AG08396 (cell line): ENCODE measurements around the gene UTS2R.
A peak's percentile ranks its signal among the peaks of the same experiment; 100 is the strongest.
"Not testable (repeated sequence)": the region's sequence is repeated elsewhere in the genome, so short reads cannot be mapped to it uniquely, and the experiment has no call there.

Experiments
- DNase-seq: peaks from one replicate; pipeline ENCODE4 v3.0.0; 2012; ENCODE audit warnings: low spot score, mixed read lengths

The UTS2R gene

DNA sequence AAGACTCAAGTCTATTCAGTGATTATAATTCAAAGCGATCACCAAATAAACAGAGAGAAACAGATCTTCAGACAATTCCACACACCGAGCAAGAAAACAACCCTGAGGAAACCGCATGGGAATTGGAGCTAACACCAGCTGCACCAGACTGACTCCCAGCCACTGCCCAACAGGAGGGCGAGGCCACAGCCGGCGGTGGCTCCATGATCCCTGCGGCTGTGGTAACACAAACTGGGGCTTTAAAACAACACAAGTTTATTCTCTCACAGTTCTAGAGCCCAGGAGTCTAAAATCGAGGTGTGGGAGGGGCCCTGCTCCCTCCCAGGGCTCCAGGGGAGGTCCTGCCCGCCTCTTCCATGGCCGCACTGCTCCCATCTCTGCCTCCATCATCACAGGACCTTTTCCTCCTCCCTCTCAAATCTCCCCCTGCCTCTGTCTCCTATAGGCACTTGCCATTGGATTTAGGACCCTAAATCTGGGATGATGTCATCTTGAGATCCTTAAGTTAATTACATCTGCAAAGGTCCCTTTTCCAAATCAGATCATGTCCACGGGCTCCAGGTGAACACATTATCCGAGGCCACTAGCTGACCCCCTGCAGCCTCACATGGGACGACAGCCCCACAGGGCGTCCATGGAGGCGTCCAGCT is 36.8 kb downstream of the UTS2R start:
- no peak for DNase-seq

DNA sequence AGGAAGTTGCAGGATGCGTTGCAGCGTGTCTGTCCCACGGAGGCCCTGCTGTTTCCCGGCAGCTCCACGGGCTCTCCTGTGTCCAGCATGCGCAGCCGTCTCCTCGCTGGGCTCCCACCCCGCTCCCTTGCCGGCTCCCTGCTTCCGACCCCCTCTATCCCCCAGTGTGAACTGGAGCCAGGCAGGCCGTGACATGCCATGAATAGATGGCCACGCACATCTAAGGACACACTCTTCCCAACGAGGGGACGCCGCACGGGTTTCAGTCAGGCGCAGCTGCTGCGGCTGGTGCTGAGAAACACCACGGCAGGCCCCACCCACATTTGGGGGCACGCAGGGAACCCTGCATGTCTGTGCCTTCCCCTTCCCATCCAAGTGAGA is 37.4 kb downstream of the UTS2R start:
- no peak for DNase-seq

GRCh38 chr17:82410014-82410716 is 38.6 kb downstream of the UTS2R start:
- DNase-seq: no peak

- DNase-seq: no peak
Observed at GRCh38 chr17:82411396-82412053, 40.0 kb downstream of the UTS2R start.

GRCh38 chr17:82412081-82412480 is 40.5 kb downstream of the UTS2R start:
- DNase-seq: not testable (repeated sequence)

GRCh38 chr17:82412535-82413520 is 41.3 kb downstream of the UTS2R start:
- DNase-seq: no peak

DNA sequence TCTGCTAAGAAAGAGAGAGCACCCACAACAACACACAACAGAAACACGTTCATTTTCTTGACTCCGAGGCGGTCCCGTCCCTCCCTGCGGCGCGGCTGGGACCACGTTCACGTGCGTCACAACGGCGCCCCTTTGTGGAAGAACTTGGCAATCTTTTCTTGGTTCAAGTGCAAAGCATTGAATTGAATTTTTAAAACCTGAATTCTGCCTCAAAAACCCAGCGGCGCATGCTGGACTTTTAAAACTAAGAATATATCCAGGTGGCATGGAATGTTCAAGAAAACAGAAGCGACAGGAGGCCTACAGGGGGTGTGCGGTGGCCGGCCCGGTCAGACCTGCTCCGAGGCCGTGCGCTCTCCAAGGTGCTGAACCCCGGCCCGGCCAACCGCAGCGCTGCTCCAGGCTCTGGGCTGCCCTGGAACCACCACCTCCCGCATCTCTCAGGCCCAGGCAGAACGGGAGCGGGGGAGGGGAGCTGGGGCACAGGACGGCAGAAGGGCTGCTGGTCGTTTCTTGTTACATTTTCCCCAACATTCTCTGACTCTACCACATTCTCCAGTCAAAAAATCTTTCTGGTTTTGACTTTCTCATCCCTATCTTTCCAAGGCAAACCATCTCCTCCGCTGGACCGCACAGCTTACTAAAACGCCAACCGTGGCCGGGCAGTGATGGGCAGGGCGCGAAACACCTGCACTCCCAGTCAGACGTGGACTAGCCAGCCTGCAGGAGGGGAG is 43.1 kb downstream of the UTS2R start:
- DNase-seq: peak; percentile 94

GRCh38 chr17:82415336-82415735 is 43.8 kb downstream of the UTS2R start:
- DNase-seq: no peak

DNA sequence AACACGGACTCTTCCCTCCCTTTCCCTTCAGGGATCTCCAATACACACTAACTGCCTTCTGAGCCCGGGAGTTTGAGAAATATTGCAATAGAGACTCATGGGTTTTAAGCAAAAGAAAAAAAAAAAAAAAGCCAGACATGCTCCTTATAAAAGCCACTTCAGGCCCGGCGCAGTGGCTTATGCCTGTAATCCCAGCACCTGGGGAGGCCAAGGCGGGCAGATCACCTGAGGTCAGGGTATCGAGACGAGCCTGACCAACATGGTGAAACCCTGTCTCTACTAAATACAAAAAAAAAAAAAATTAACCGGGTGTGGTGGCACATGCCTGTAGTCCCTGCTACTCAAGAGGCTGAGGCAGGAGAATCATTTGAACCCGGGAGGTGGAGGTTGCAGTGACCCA is 44.2 kb downstream of the UTS2R start:
- DNase-seq: no peak

DNA sequence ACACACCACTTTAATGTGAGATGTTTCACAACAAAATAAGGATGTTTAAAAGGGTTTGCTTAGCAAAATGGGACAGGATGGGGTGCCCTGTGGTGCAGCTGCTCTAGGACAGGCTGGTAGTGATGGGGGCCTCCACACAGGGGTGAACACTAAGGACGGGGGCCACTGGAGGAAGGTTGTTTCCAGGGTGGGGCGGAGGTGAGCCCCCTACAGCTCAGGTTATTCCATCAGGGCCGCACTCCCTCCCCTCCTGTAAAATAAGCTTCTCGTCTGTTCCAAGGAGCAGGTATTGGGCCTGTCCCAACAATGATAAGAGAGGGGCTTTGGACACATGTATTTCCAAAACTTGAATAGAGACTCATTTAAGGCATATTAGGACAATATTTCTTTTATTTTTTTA is 44.7 kb downstream of the UTS2R start:
- DNase-seq: no peak

- no peak for DNase-seq
Observed at GRCh38 chr17:82416771-82417170, 45.2 kb downstream of the UTS2R start.

DNA sequence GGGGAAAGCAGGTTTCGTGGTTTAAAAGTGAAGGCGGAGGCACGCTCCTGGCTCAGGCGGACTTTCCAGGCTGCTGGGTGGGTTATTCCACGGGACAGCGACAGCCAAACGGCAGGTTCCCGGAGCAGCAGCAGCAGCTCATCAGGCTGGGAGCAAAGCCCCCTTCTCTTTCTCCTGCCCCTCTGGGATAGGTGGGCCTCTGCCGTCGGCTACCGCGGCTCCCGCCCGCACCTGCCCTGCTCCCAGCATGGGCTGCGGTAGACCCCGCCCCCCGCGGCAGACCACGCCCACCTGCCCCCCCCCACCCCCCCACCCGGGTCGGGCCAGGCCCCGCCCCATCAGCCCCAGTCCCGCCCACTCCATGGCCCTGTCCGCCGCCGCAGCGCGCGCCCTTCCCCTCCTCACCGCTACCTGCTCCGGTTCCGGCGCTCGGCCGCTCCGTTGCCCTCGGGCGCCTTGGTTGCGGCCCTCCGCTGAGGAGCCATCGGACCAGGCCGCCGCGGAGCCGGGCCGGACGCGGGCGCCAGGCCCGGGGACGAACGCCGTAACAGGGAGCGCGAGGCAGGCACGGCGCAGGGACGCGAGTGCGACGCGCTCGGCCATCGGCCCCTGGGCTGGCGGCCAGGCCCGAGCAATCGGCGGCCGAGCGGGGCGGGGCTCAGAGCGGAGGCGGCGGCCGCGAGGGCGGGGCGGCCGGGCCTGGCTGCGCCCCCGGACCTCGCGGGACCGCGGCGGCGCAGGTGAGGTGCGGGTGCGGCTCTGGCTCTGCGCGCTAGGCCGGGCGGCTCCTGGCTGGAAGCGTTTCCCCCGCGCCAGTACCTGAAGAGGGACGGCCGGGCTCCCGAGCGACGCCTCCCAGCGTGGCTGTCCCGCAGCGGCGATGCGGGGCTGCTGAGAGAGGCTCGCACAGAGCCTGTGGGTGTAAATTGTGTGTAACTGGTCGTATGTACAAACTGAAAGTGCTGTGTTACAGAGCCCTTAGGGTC is 46.7 kb downstream of the UTS2R start, which contains the start of the genes HEXD and OGFOD3:
Gene HEXD, plus strand, starts transcription at position 347 of the 986 bp plus-strand sequence. CDS start 1,453 bp downstream, outside the sequence.
Gene OGFOD3, minus strand, starts transcription at position 586 of the 986 bp plus-strand sequence. Its CDS starts 101 bp downstream, at position 485.
- DNase-seq: peak; percentile 100

GRCh38 chr17:82419540-82419939 is 48.0 kb downstream of the UTS2R start:
- DNase-seq: peak; percentile 36

GRCh38 chr17:82424001-82424862 is 52.7 kb downstream of the UTS2R start:
- DNase-seq: peak; percentile 75

GRCh38 chr17:82424863-82425159 is 53.2 kb downstream of the UTS2R start:
- no peak for DNase-seq
